HepG2 (cell line): ENCODE results near the gene ARMC5. TPM values are rescaled to one million over a fixed set of nuclear protein-coding genes. Genes with fewer than 3 reads are reported as not detected.

Source experiments
- ATAC-seq: fragments of 200-7000 bp; cut with Tn5 transposase; 3 replicates; pipeline ENCODE4 v1.9.1; 2020; ENCODE audit warnings: mild to moderate bottlenecking, moderate library complexity
- BruUV-seq: library from RNA; stranded (reverse); fragments of 400-500 nt; replicated peaks from 2 replicates; lab custom pipeline; 2021; lab: Mats Ljungman, UMichigan
- CTCF ChIA-PET: fragments of 300-600 bp; formaldehyde crosslinking; extraction: SDS; loops from one replicate; lab custom pipeline; 2021; ENCODE audit warnings: low total read pairs, inconsistent platforms, low intra/inter-chr PET ratio; lab: Yijun Ruan, JAX
- POLR2A ChIA-PET: fragments of 350-600 bp; sonication (Branson Sonifier 250); formaldehyde crosslinking; loops from one replicate; lab custom pipeline; 2020; ENCODE audit warnings: antibody characterized with exemption, inconsistent platforms; lab: Yijun Ruan, JAX
- DNase-seq: peaks from one replicate; pipeline ENCODE4 v3.0.0-alpha.2; 2015; ENCODE audit warnings: low spot score
- FAIRE-seq: peaks from 3 replicates; lab custom pipeline; 2011; peaks lifted over from hg19 to GRCh38; lab: Jason Lieb, UNC
- H2AFZ ChIP-seq: one replicate; pipeline ENCODE4 v1.6.1; 2011; ENCODE audit warnings: low read length, inconsistent platforms
- H3K27ac ChIP-seq: fragments of 300-600 bp; 3 replicates; pipeline ENCODE4 v1.8.0; 2011; ENCODE audit warnings: mixed run types, mild to moderate bottlenecking, mixed read lengths, low read length, inconsistent platforms; ENCODE audit not compliant: insufficient read depth; ENCODE audit errors: extremely low read length
- H3K27me3 ChIP-seq, 2 experiments: fragments of 200-600 bp in 1 of 2; 2 replicates in 1 of 2; 3 replicates in 1 of 2; pipeline versions ENCODE4 v1.6.0 to v1.8.0; 2011; ENCODE audit warnings: low read length in 2 of 2, mild to moderate bottlenecking in 2 of 2, moderate library complexity in 2 of 2, inconsistent platforms in 1 of 2; ENCODE audit not compliant: insufficient read depth in 2 of 2, control insufficient read depth in 1 of 2
- H3K36me3 ChIP-seq, 2 experiments: fragments of 200-600 bp in 1 of 2; replicated peaks in 1 of 2; 2 replicates in 1 of 2; 3 replicates in 1 of 2; pipeline versions ENCODE4 v1.5.1 to v1.8.0; 2011; ENCODE audit warnings: low read length in 2 of 2, inconsistent platforms in 1 of 2; ENCODE audit not compliant: insufficient read depth in 2 of 2, control insufficient read depth in 1 of 2
- H3K4me1 ChIP-seq: 2 replicates; pipeline ENCODE4 v1.5.1; 2012; ENCODE audit warnings: low read length, inconsistent platforms; ENCODE audit not compliant: insufficient read depth
- H3K4me2 ChIP-seq: 2 replicates; pipeline ENCODE4 v1.6.0; 2011; ENCODE audit warnings: low read depth, low read length, inconsistent platforms
- H3K4me3 ChIP-seq, 3 experiments: fragments of 200-600 bp in 1 of 3; sonication (generic), shearing (Covaris generic) in 1 of 3; replicated peaks in 1 of 3; 2 replicates each; pipeline ENCODE4 v1.5.1; 2011 to 2016; ENCODE audit warnings: low read length in 3 of 3, inconsistent platforms in 2 of 3, low read depth in 2 of 3, mild to moderate bottlenecking in 2 of 3, control low read depth in 1 of 3, mixed read lengths in 1 of 3; ENCODE audit not compliant: insufficient read depth in 1 of 3
- H3K79me2 ChIP-seq: one replicate; pipeline ENCODE4 v1.6.1; 2011; ENCODE audit warnings: low read length, inconsistent platforms; ENCODE audit not compliant: insufficient read depth
- H3K9ac ChIP-seq: 2 replicates; pipeline ENCODE4 v1.6.0; 2011; ENCODE audit warnings: mild to moderate bottlenecking, low read depth, low read length, inconsistent platforms; ENCODE audit not compliant: insufficient read depth
- H3K9me3 ChIP-seq: 2 replicates; pipeline ENCODE4 v1.5.1; 2012; ENCODE audit warnings: mild to moderate bottlenecking, low read length
- H4K20me1 ChIP-seq: 2 replicates; pipeline ENCODE4 v1.6.0; 2011; ENCODE audit warnings: inconsistent platforms, mild to moderate bottlenecking, low read length, moderate library complexity; ENCODE audit not compliant: insufficient read depth
- KDM6A ChIP-seq: IDR thresholded peaks from 2 replicates; pipeline ENCODE4 v1.6.1; 2016; ENCODE audit warnings: low read depth
- MIXL1 ChIP-seq: IDR thresholded peaks from 2 replicates; pipeline ENCODE4 v1.6.1; 2016
- POLR2A ChIP-seq, 2 experiments: IDR thresholded peaks; 2 replicates each; pipeline ENCODE4 v1.6.1; 2011; ENCODE audit warnings: low read depth in 2 of 2, low read length in 2 of 2, mild to moderate bottlenecking in 1 of 2, moderate library complexity in 1 of 2; ENCODE audit not compliant: insufficient read depth in 1 of 2
- RXRB ChIP-seq: IDR thresholded peaks from 2 replicates; pipeline ENCODE4 v1.6.1; 2016; ENCODE audit warnings: borderline replicate concordance, missing genetic modification reagents, missing compliant biosample characterization
- ZNF331 ChIP-seq: sonication (generic); formaldehyde crosslinking; IDR thresholded peaks from 2 replicates; pipeline ENCODE4 v1.4.0; 2020; ENCODE audit warnings: missing genetic modification reagents
- WGBS: methylation state at CpG from one replicate; pipeline ENCODE4 v1.1.6; 2017; ENCODE audit warnings: low lambda C conversion rate; 5-methylcytosine and 5-hydroxymethylcytosine counted together
- in situ Hi-C: cut with HindIII; loops from 2 replicates; pipeline ENCODE4 v1.10.0; 2017; ENCODE audit warnings: low pct_unique_long_range_greater_than_20kb; ENCODE audit not compliant: extremely low pct_ligation_motif_present
- intact Hi-C: fragments of 100-400 bp; cut with micrococcal nuclease; formaldehyde crosslinking; loops from one replicate; pipeline ENCODE4 v1.10.0; 2022; ENCODE audit not compliant: unreplicated experiment
- polyA plus RNA-seq, 8 experiments: library from polyadenylated mRNA; depleted of rRNA in 3 of 8; stranded (reverse) in 7 of 8; unstranded in 1 of 8; fragments of >200 nt; fragmentation: Illumina TruSeq in 4 of 8; extraction: Trizol in 4 of 8; gene quantifications; 2 replicates each; pipeline versions ENCODE4 v1.2.1 to v1.2.3, GENCODE V29; 2011 to 2016; ENCODE audit warnings: low read depth in 4 of 8, missing spikeins in 1 of 8, mixed read lengths in 1 of 8; ENCODE audit not compliant: insufficient read depth in 1 of 8
- total RNA-seq, 5 experiments: library from RNA; depleted of rRNA; stranded (reverse); fragments of >200 nt; fragmentation: Illumina TruSeq; extraction: Trizol; gene quantifications; 2 replicates each; pipeline ENCODE4 v1.2.3, GENCODE V29; 2016; ENCODE audit warnings: low read depth in 1 of 5
- TF ChIP-seq, protein P1 (sequence below): sonication (generic); formaldehyde crosslinking; IDR thresholded peaks from 2 replicates; pipeline ENCODE4 v1.5.0; 2020; ENCODE audit warnings: mild to moderate bottlenecking, missing genetic modification reagents, moderate library complexity
- TF ChIP-seq, protein P2 (sequence below): sonication (generic); formaldehyde crosslinking; IDR thresholded peaks from 2 replicates; pipeline ENCODE4 v1.8.0; 2023; ENCODE audit warnings: mild to moderate bottlenecking, missing genetic modification reagents

Gene ARMC5
- total and polyA plus RNA-seq, 2 of the 13 experiments (the other 11 are each of a cell fraction or from before 2014, with no cell fraction given), result 10.8 to 22.3 TPM

DNA sequence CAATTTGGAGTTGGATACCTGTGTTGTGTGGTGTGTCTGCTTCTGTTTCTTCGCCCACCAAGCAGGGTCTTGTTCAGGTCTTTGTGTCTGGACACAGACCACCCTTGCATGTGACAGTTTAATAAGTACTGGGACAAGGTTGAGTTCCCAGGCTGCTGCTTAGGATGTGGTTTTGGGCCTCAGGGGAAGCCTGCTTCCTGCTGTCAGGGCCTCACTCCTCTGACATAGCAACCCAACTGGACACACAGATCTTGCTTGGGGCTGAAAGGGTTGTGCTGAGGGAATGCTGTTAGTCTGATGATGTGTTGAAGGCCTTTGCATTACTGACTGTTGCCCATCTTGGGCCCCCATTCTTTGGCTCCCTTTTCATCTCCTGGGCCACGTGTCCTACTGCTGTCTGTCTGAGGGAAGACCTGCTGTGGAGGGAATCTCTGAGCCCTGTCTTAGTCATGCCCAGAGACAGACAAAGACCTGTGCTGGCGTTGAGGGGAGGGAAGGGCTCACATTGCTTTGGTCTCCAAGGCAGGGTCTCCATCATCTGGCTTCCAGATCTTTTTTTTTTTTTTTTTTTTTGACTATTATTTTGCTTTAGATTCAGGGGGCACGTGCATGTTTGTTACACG lies 8.0 kb downstream of the ARMC5 start:
- H3K27me3 ChIP-seq, result peaks cover 0 to 7% of the 10 kb centered on the region in 2 experiments; a peak in 1 of 5 replicates
- H3K79me2 ChIP-seq, result no peaks in the 10 kb centered on the region
- ChIA-PET POLR2A (interaction anchor here (2.2 kb wide), 1 partner anchor 8 kb away, joined by 6 read pairs; the partner anchor contains the start of gene ARMC5), CTCF (no interaction called here)
- no peak for DNase-seq
- H4K20me1 ChIP-seq, result no peaks in the 10 kb centered on the region
- intact Hi-C loops, result no loop called here
- no peak overlapping the region for H3K4me3 ChIP-seq
- ATAC-seq, result no peak
- no peak overlapping the region for H3K27ac ChIP-seq
- H3K4me1 ChIP-seq, result peaks cover 12% of the 10 kb centered on the region
- FAIRE-seq, result no peak
- TF ChIP-seq MIXL1 (CRISPR knock-in tag), result no peak
- TF ChIP-seq POLR2A (IDR thresholded peaks at IDR 0.05; ENCODE audit: insufficient read depth in 1 of 2, low read depth in 2 of 2, low read length in 2 of 2), result peak in 1 of 2 experiments; percentile 24; a peak in 1 of 4 replicates
- in situ Hi-C loops, result no loop called here
- no peak overlapping the region for H3K9ac ChIP-seq
- H3K36me3 ChIP-seq, result peaks cover 26 to 40% of the 10 kb centered on the region in 2 experiments
- BruUV-seq, result no TSS peak
- H3K9me3 ChIP-seq, result no peaks in the 10 kb centered on the region
- no peak overlapping the region for H3K4me2 ChIP-seq
- H2AFZ ChIP-seq, result no peak overlapping the region
- WGBS, result 94% methylated on average over 5 of the region's 5 CpGs

DNA sequence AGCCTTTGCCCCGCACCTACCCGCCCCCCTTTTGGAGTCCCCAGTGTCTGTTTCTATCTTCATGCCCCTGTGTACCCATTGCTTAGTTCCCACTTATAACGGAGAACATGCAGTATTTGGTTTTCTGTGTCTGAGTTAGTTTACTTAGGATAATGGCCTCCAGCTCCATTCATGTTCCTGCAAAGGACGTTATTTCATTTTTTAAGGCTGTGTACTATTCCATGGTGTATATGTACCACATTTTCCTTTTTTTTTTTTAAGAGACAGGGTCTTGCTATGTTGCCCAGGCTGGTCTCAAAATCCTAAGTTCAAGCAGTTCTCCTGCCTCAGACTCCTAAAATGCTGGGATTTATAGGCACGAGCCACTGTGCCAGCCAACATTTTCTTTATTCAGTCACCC lies 8.6 kb downstream of the ARMC5 start:
- Histone ChIP-seq H3K9ac (no peak overlapping the region), H3K4me3 (no peak overlapping the region), H3K4me2 (no peak overlapping the region), H4K20me1 (no peaks in the 10 kb centered on the region), H3K36me3 (peaks cover 20 to 34% of the 10 kb centered on the region in 2 experiments), H3K9me3 (no peaks in the 10 kb centered on the region), H2AFZ (no peak overlapping the region), H3K27ac (no peak overlapping the region), H3K4me1 (peaks cover 18% of the 10 kb centered on the region), H3K79me2 (no peaks in the 10 kb centered on the region), H3K27me3 (peaks cover 0 to 7% of the 10 kb centered on the region in 2 experiments; a peak in 1 of 5 replicates)
- no TSS peak for BruUV-seq
- DNase-seq (no peak), ATAC-seq (no peak), FAIRE-seq (no peak)
- intact Hi-C loops, result no loop called here
- 74% methylated on average over 5 of the region's 5 CpGs for WGBS
- no peak for TF ChIP-seq KDM6A (CRISPR knock-in tag)
- no peak for TF ChIP-seq RXRB
- TF ChIP-seq ZNF331 (CRISPR knock-in tag), result no peak
- TF ChIP-seq, protein P1, sequence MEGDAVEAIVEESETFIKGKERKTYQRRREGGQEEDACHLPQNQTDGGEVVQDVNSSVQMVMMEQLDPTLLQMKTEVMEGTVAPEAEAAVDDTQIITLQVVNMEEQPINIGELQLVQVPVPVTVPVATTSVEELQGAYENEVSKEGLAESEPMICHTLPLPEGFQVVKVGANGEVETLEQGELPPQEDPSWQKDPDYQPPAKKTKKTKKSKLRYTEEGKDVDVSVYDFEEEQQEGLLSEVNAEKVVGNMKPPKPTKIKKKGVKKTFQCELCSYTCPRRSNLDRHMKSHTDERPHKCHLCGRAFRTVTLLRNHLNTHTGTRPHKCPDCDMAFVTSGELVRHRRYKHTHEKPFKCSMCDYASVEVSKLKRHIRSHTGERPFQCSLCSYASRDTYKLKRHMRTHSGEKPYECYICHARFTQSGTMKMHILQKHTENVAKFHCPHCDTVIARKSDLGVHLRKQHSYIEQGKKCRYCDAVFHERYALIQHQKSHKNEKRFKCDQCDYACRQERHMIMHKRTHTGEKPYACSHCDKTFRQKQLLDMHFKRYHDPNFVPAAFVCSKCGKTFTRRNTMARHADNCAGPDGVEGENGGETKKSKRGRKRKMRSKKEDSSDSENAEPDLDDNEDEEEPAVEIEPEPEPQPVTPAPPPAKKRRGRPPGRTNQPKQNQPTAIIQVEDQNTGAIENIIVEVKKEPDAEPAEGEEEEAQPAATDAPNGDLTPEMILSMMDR, result no peak
- TF ChIP-seq, protein P2, sequence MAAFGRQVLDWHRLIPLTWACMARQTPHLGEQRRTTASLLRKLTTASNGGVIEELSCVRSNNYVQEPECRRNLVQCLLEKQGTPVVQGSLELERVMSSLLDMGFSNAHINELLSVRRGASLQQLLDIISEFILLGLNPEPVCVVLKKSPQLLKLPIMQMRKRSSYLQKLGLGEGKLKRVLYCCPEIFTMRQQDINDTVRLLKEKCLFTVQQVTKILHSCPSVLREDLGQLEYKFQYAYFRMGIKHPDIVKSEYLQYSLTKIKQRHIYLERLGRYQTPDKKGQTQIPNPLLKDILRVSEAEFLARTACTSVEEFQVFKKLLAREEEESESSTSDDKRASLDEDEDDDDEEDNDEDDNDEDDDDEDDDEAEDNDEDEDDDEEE (CRISPR knock-in tag), result no peak
- ChIA-PET CTCF (no interaction called here), POLR2A (interaction anchor here (0.6 to 2.2 kb wide), 3 partner anchors 8 to 373 kb away, joined by 3 to 6 read pairs (median 5); partner anchors contain the start of genes ARMC5 and VKORC1)
- in situ Hi-C loops, result no loop called here
